Panc1 (cell line): Measurements from ENCODE around the gene FAM118A. TPM values are rescaled to one million over a fixed set of nuclear protein-coding genes. Genes with fewer than 3 reads are reported as not detected.

Source experiments
- ATAC-seq: fragments of 200-7000 bp; cut with Tn5 transposase; 2 replicates; pipeline ENCODE4 v1.9.1; 2020; ENCODE audit warnings: mild to moderate bottlenecking, moderate library complexity
- BruUV-seq: library from RNA; stranded (reverse); fragments of 400-500 nt; replicated peaks from 2 replicates; lab custom pipeline; 2021; lab: Mats Ljungman, UMichigan
- CTCF ChIA-PET: fragments of 300-600 bp; sonication (Branson Sonifier 250); formaldehyde crosslinking; loops from one replicate; lab custom pipeline; 2022; ENCODE audit warnings: antibody characterized with exemption; lab: Charles Lee
- POLR2A ChIA-PET: fragments of 300-600 bp; sonication (Branson Sonifier 250); formaldehyde crosslinking; loops from one replicate; lab custom pipeline; 2022; ENCODE audit warnings: antibody characterized with exemption; lab: Charles Lee
- DNase-seq: peaks from one replicate; pipeline ENCODE4 v3.0.0-alpha.2; 2010; ENCODE audit warnings: low read depth, low spot score
- H3K27ac ChIP-seq: 2 replicates; pipeline ENCODE4 v1.5.1; 2011; ENCODE audit warnings: mild to moderate bottlenecking, low read length, inconsistent platforms
- H3K27me3 ChIP-seq: fragments of 200-500 bp; sonication (Bioruptor generic); 2 replicates; pipeline ENCODE4 v1.6.0; 2014; ENCODE audit warnings: low read length, inconsistent platforms; ENCODE audit not compliant: control insufficient read depth, insufficient read depth
- H3K36me3 ChIP-seq: fragments of 200-500 bp; sonication (Bioruptor generic); 2 replicates; pipeline ENCODE4 v1.5.1; 2014; ENCODE audit warnings: inconsistent platforms, mild to moderate bottlenecking, low read length, moderate library complexity; ENCODE audit not compliant: control insufficient read depth, insufficient read depth
- H3K4me1 ChIP-seq: 2 replicates; pipeline ENCODE4 v1.5.1; 2011; ENCODE audit warnings: inconsistent platforms, mild to moderate bottlenecking, low read length, moderate library complexity; ENCODE audit not compliant: control insufficient read depth, insufficient read depth
- H3K4me3 ChIP-seq, 2 experiments: 2 replicates each; pipeline ENCODE4 v1.5.1; 2011 to 2012; ENCODE audit warnings: low read depth in 2 of 2, low read length in 2 of 2, mild to moderate bottlenecking in 2 of 2, inconsistent platforms in 1 of 2, moderate library complexity in 1 of 2
- H3K9me3 ChIP-seq: fragments of 200-500 bp; sonication (Bioruptor generic); 2 replicates; pipeline ENCODE4 v1.5.1; 2014; ENCODE audit warnings: low read depth, mild to moderate bottlenecking, inconsistent platforms, low read length, moderate library complexity; ENCODE audit not compliant: control insufficient read depth, insufficient read depth
- POLR2AphosphoS5 ChIP-seq: IDR thresholded peaks from 2 replicates; pipeline ENCODE4 v1.6.1; 2012; ENCODE audit warnings: mild to moderate bottlenecking, low read depth, low read length, moderate library complexity
- SIN3A ChIP-seq: IDR thresholded peaks from 2 replicates; pipeline ENCODE4 v1.6.1; 2012; ENCODE audit warnings: low read depth, mild to moderate bottlenecking, low read length, moderate library complexity, borderline replicate concordance; ENCODE audit not compliant: insufficient read depth
- TCF7L2 ChIP-seq: IDR thresholded peaks from 2 replicates; pipeline ENCODE4 v1.6.1; 2011; ENCODE audit warnings: mild to moderate bottlenecking, low read depth, low read length, inconsistent platforms
- in situ Hi-C: cut with HindIII; loops from 2 replicates; pipeline ENCODE4 v1.10.0; 2016; ENCODE audit warnings: low sequenced_read_pairs, low pct_unique_long_range_greater_than_20kb
- intact Hi-C: fragments of 100-400 bp; cut with micrococcal nuclease; formaldehyde crosslinking; loops from one replicate; pipeline ENCODE4 v1.10.0; 2022; ENCODE audit not compliant: unreplicated experiment
- total RNA-seq: library from RNA; stranded (reverse); gene quantifications from one replicate; pipeline ENCODE4 v1.2.1, GENCODE V29; 2021; ENCODE audit not compliant: unreplicated experiment
- TF ChIP-seq, protein P1 (sequence below), 2 experiments: IDR thresholded peaks; 2 replicates each; pipeline ENCODE4 v1.6.1; 2011 to 2012; ENCODE audit warnings: low read depth in 2 of 2, control low read depth in 1 of 2, low read length in 1 of 2, mild to moderate bottlenecking in 1 of 2, moderate library complexity in 1 of 2; ENCODE audit not compliant: insufficient read depth in 1 of 2
- TF ChIP-seq, protein P2 (sequence below): fragments of 450-650 bp; IDR thresholded peaks from 2 replicates; pipeline ENCODE4 v1.5.1; 2017; ENCODE audit warnings: mild to moderate bottlenecking

FAM118A gene
- total RNA-seq, 1 experiment from 2014 or later, result 73.2 TPM

DNA sequence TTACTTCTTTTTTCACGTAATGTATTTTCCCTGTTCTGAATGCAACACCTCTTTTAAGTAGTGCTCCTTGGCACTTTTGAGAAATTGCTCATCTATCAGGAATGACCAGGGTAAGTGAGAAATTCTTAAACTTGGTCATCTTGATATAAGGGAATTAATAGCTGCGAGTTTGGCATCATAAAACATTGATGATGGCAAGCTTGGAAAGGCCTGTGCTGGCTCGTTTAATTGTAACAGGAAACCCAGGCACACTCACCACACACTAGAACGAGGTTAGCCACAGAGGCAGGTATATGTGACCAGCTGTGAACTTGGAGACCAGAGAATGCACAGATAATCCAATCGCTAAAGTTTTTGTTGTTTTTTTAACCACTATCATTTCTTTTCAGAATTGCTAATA, 24.3 kb downstream of the FAM118A start:
- H3K27me3 ChIP-seq, result no peaks in the 10 kb centered on the region
- no peak overlapping the region for H3K4me3 ChIP-seq
- no peak overlapping the region for H3K27ac ChIP-seq
- ChIA-PET POLR2A (interaction anchor here (0.6 kb wide), 4 partner anchors 55 to 1674 kb away, joined by 3 to 12 read pairs (median 5); no protein-coding TSS in a partner anchor), CTCF (no interaction called here)
- DNase-seq (no peak), ATAC-seq (no peak)
- H3K36me3 ChIP-seq, result no peaks in the 10 kb centered on the region
- TF ChIP-seq, protein P1, sequence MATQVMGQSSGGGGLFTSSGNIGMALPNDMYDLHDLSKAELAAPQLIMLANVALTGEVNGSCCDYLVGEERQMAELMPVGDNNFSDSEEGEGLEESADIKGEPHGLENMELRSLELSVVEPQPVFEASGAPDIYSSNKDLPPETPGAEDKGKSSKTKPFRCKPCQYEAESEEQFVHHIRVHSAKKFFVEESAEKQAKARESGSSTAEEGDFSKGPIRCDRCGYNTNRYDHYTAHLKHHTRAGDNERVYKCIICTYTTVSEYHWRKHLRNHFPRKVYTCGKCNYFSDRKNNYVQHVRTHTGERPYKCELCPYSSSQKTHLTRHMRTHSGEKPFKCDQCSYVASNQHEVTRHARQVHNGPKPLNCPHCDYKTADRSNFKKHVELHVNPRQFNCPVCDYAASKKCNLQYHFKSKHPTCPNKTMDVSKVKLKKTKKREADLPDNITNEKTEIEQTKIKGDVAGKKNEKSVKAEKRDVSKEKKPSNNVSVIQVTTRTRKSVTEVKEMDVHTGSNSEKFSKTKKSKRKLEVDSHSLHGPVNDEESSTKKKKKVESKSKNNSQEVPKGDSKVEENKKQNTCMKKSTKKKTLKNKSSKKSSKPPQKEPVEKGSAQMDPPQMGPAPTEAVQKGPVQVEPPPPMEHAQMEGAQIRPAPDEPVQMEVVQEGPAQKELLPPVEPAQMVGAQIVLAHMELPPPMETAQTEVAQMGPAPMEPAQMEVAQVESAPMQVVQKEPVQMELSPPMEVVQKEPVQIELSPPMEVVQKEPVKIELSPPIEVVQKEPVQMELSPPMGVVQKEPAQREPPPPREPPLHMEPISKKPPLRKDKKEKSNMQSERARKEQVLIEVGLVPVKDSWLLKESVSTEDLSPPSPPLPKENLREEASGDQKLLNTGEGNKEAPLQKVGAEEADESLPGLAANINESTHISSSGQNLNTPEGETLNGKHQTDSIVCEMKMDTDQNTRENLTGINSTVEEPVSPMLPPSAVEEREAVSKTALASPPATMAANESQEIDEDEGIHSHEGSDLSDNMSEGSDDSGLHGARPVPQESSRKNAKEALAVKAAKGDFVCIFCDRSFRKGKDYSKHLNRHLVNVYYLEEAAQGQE (IDR thresholded peaks at IDR 0.05; ENCODE audit: insufficient read depth in 1 of 2, low read depth in 2 of 2, low read length in 1 of 2), result no peak
- no peak for TF ChIP-seq TCF7L2
- TF ChIP-seq SIN3A, result no peak
- TF ChIP-seq, protein P2, sequence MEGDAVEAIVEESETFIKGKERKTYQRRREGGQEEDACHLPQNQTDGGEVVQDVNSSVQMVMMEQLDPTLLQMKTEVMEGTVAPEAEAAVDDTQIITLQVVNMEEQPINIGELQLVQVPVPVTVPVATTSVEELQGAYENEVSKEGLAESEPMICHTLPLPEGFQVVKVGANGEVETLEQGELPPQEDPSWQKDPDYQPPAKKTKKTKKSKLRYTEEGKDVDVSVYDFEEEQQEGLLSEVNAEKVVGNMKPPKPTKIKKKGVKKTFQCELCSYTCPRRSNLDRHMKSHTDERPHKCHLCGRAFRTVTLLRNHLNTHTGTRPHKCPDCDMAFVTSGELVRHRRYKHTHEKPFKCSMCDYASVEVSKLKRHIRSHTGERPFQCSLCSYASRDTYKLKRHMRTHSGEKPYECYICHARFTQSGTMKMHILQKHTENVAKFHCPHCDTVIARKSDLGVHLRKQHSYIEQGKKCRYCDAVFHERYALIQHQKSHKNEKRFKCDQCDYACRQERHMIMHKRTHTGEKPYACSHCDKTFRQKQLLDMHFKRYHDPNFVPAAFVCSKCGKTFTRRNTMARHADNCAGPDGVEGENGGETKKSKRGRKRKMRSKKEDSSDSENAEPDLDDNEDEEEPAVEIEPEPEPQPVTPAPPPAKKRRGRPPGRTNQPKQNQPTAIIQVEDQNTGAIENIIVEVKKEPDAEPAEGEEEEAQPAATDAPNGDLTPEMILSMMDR, result no peak
- TF ChIP-seq POLR2AphosphoS5, result no peak
- H3K4me1 ChIP-seq, result no peaks in the 10 kb centered on the region
- no TSS peak for BruUV-seq
- intact Hi-C loops, result no loop called here
- no peaks in the 10 kb centered on the region for H3K9me3 ChIP-seq
- in situ Hi-C loops, result no loop called here

DNA sequence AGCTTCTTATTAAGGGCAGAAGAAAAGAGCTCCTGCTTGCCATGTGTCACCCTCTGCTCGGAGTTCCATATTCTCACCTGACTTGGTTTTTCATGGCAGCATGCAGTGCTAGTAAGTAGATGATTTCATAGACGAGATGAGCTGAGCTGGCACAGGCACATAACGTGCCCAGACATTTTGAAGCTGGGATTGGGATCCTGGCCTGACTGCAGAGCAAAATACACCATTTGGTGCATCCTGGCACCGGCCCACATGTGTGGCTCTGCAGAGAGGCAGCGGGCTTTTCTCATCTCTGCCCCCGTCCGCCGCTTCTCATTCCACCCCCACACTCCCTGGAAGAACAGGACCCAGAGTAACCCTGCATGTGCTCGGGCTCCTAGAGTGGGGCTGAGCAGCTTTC, 24.8 kb downstream of the FAM118A start:
- no peak overlapping the region for H3K4me3 ChIP-seq
- in situ Hi-C loops, result no loop called here
- BruUV-seq, result no TSS peak
- ATAC-seq (no peak), DNase-seq (no peak)
- H3K27ac ChIP-seq, result no peak overlapping the region
- H3K36me3 ChIP-seq, result no peaks in the 10 kb centered on the region
- no peaks in the 10 kb centered on the region for H3K27me3 ChIP-seq
- intact Hi-C loops, result no loop called here
- H3K4me1 ChIP-seq, result no peaks in the 10 kb centered on the region
- TF ChIP-seq, protein P2, result no peak
- TF ChIP-seq, protein P1 (IDR thresholded peaks at IDR 0.05; ENCODE audit: insufficient read depth in 1 of 2, low read depth in 2 of 2, low read length in 1 of 2), result no peak
- no peak for TF ChIP-seq TCF7L2
- no peak for TF ChIP-seq POLR2AphosphoS5
- TF ChIP-seq SIN3A, result no peak
- H3K9me3 ChIP-seq, result no peaks in the 10 kb centered on the region
- ChIA-PET CTCF (no interaction called here), POLR2A (no interaction called here)
